GM21737 (cell line): ENCODE data around the gene RNF138.
A peak's percentile ranks its signal among the peaks of the same experiment; 100 is the strongest.
"Not testable (repeated sequence)": the region's sequence is repeated elsewhere in the genome, so short reads cannot be mapped to it uniquely, and the experiment has no call there.

Source experiments
- ATAC-seq: cut with Tn5 transposase; IDR thresholded peaks from one replicate; pipeline ENCODE4 v1.9.1; 2021; ENCODE audit warnings: mild to moderate bottlenecking, moderate library complexity; ENCODE audit not compliant: unreplicated experiment

The RNF138 gene

DNA sequence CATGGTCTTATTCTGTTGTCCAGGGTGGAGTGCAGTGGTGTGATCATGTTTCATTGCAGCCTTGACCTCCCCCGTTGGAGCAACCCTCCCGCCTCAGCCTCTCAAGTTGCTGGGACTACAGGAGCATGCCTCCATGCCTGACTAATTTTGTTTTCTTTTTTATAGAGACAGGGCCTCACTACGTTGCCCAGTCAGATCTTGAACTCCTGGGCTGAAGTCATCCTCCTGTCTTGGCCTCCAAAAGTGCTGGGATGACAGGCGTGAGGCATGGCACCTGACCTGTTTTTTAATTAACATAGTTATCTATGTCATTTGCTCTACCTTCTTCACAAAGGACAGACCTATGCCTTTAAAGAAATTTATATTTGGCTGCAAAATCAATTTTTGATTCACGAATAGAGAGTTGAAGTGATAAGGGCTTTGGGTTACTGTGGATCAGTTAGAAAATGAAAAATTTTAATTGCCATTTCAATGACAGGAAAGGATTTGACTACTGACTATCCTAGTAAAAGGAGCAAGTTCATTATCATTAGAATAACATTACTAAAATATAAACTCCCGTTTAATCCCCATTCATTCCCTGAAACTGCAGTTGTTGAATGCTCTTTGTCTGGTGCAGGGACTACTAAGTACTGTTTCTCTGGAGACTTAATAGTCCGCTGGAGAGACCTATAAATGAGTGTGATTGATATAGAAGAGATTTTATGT, 3.7 kb downstream of the RNF138 start:
- no peak for ATAC-seq

- ATAC-seq: no peak
Observed at GRCh38 chr18:32095900-32096229, 4.2 kb downstream of the RNF138 start.

DNA sequence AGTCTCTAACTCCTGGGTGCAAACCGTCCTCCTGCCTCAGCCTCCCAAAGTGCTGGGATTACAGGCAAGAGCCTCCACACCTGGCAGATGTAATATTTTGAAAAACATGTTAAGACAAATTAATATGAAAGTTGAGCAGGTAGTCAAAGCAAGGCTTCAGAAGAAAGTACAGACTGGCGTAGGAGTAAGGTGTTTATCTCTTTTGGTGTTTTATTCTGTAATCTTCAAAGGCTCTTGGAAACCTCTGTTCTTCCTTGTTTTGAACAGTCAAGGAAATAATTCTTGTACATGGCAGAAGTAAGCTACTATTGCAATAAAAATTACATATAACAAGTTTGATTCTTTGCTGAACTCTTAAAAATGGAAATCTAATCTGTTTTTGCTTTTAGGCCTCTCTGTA, 5.3 kb downstream of the RNF138 start:
- no peak for ATAC-seq

- no peak for ATAC-seq
Observed at GRCh38 chr18:32104516-32104915, 12.8 kb downstream of the RNF138 start.

- ATAC-seq: no peak
Observed at GRCh38 chr18:32110005-32110404, 18.3 kb downstream of the RNF138 start.

DNA sequence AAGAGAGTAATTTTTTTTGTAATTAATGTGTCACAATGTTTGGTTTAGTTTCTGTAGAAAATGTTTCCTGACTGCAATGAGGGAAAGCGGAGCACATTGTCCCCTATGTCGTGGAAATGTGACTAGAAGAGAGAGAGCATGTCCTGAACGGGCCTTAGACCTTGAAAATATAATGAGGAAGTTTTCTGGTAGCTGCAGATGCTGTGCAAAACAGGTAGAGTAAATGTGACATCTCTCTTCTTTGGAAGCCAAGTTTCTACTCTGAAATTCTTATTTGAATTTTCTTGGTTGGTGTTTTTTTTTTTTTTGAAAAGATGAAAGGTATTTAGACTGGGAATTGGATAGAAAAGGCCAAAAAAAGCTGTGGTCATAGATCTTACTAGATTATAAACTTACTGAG, 20.0 kb downstream of the RNF138 start:
- ATAC-seq: no peak

DNA sequence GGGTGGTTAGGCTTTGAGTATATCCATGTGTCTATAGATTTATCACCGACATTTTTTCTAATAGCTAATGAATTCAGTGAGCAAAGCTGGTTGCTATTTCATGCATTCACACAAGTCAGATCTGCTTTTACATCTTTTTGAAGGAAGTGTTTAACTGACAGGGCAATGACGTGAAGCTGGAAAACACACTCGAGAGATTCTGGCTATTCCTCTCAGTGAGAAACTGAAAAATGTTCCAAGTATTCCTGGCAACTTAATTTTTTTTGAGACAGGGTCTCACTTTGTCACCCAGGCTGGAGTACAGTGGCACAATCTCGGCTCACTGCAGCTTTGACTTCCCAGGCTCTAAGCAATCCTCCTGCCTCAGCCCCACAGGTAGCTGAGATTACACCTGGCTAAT, 21.2 kb downstream of the RNF138 start:
- ATAC-seq: no peak

DNA sequence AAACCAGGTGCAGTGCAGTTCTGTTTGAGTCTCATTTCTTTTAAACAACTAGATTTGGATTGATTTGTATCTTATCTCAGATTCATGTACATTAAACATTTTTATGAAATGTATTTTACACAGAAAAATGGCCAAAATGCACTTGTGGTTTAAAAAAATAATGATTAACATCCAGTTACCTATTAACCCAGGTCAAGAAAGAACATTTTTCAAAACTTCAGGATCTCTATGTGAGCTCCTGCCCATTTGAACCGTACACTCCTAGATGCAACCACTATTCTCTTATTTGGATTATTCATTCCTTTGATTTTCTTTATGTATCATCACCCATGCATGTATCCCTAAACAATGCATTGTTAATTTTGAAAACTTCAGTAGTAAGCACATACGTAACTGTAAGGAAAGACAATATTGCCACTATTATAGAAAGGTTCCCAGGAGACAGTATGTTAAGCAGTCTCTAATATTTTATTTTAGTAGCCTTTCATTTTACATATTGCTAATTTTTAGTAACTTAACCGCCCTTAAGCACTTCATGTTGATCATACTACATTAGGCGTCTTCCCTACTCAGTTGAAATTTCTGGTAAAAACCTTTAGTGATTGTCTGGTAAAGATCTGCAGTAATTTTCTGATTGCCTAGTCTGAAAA, 22.7 kb downstream of the RNF138 start:
- no peak for ATAC-seq

DNA sequence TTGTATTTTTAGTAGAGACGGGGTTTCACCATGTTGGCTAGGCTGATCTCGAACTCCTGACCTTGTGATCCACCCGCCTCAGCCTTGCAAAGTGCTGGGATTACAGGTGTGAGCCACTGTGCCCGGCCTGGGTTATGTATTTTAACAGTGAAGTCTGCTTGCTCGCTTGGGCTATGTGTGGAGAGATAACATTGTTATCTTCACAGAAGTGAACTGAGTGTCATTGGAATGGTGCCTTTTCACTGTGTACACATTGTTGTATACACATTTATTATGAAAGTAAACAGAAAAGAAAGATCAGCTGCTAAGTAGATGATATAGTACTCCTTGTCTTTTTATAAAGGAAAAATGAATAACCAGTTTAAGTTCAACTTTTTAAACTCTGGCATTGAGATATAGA, 30.4 kb downstream of the RNF138 start:
- ATAC-seq: no peak

DNA sequence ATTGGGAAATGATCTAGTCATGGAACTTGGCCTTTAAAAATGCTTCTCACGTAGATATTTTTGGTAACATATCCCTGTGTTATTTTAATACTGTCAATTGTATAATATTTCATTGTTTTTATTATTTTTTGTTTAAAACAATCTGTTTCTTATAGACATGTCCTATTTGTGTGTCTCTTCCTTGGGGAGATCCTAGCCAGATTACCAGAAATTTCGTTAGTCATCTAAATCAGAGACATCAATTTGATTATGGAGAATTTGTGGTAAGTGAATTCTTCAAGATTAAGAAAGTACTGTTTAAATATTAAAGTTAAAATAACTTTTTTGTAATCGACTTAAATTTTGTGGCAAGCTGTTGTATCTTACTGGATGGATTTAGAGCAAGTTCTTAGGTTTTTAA, 34.9 kb downstream of the RNF138 start:
- ATAC-seq: no peak

GRCh38 chr18:32135625-32136024, 44.0 kb downstream of the RNF138 start:
- ATAC-seq: no peak

GRCh38 chr18:32138332-32138982, 46.8 kb downstream of the RNF138 start:
- ATAC-seq: no peak

DNA sequence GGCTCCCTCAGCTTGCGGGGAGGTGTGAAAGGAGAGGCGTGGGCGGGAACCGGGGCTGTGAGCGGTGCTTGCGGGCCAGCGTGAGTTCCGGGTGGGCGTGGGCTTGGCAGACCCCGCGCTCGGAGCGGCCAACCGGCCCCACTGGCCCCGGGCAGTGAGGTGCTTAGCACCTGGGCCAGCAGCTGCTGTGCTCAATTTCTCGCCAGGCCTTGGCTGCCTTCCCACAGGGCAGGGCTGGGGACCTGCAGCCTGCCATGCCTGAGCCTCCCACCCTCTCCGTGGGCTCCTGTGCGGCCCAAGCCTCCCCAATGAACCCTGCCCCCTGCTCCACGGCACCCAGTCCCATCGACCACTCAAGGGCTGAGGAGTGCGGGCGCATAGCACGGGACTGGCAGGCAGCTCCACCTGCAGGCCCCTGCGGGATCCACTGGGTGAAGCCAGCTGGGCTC, 48.2 kb downstream of the RNF138 start:
- no peak for ATAC-seq

DNA sequence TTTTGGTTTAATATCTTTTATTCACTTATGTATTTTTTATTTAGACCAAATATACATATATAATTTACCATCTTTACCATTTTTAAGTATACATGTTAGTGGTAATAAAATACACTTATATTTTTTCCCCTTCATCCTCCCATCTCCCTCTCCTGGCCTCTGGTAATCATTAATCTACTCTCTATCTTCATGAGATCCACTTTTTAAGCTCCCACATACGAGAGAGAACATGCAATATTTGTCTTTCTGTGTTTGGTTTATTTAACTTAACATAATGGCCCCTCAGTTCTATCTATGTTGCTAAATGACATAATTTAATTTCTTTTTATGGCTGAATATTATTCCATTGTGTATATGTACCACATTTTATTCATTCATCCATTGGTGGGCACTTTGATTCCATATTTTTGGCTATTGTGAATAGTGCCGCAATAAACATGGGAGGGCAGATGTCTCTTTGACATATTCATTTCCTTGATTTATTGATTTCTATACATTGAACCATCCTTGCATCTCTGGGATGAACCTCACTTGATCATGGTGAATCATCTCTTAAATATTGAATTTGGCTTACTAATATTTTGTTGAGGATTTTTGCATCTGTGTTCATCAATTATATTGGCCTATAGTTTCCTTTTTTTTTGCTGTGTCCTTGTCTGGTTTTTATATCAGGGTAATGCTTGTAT, 56.7 kb downstream of the RNF138 start:
- ATAC-seq: no peak

DNA sequence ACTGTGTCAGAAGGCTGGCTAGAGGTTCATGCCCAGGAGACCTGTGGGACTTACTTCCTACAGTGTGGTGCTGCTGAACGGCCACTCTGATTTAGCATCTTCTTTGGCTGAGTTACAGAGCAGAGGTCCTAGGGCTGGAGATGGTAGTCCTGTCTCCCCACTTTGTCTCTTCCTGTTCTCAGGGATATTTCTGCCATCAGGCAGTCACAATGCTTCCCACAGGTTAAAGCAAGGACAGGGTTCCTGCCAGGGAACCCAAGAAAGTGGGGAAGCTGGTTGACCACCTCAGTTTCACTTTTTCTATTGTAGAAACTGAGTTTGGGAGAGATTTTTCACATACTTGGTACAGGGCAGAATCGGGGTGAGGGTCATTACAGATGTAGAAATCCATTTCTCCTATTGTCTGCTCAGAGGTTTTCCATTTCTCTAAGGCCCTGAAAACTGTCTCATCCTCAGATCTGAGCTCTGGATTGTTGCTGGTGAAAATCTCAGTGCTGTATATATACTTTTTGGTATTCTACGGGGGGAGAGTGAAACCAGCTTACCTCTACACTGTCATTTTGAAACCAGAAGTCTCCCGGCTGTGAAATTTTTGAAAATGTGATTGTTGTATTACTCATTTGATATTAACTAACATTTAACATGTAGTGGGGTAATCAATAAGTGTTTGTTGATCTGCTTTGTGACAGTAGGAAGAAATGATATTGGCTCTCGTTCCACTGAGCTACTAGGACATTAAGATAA, 61.2 kb downstream of the RNF138 start:
- peak; percentile 91 for ATAC-seq

DNA sequence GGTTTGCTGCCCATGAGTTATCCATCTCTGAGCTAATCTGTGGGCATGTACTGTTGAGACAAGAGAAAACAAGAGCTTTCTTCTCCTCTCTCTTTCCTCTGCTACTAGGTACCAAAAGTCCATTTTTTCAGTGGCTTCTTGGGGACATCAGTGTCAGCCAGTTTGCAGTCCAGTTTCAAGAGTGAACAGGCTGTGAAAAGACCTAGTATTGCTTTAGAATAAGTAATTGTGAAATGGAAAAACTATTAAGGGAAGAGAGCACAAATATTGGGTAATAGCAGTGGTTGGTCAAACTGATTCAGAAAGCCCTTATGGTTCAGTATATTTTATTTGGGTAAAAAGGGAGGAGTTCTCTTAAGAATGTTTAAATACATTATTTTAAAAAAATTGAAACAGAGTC, 65.2 kb downstream of the RNF138 start:
- ATAC-seq: no peak

DNA sequence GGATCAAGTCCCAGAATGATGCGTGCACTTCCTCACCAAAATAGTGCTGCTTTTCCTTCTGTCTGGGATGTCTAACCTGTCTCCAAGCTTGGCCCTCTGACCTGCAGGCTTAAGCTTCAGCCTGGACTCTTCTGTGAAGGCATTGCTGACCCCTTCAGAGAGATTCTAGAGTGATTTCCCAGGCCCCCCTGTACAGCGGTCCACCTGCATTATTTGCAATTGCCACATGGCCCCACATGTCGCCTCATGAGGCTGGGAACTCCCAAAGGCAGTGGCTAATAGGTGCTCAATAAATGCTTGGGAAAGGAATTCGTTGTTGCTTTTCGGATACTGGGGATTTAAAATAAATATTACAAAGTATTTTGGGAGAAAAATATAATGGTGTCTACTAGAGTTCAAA, 65.9 kb downstream of the RNF138 start:
- ATAC-seq: no peak

GRCh38 chr18:32158108-32158624, 66.5 kb downstream of the RNF138 start:
- peak; percentile 88 for ATAC-seq

DNA sequence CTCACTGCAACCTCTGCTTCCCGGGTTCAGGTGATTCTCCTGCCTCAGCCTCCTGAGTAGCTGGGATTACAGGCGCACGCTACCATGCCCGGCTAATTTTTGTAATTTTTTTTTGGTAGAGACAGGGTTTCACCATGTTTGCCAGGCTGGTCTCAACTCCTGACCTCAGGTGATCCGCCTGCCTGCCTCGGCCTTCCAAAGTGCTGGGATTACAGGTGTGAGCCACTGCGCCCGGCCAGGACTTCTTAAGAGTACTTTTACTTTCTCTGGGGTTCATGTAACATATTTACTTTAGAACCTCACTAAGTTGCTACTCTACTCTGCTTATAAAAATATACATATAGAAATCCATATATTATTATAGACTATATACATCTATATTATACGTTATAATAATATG, 67.0 kb downstream of the RNF138 start:
- not testable (repeated sequence) for ATAC-seq

DNA sequence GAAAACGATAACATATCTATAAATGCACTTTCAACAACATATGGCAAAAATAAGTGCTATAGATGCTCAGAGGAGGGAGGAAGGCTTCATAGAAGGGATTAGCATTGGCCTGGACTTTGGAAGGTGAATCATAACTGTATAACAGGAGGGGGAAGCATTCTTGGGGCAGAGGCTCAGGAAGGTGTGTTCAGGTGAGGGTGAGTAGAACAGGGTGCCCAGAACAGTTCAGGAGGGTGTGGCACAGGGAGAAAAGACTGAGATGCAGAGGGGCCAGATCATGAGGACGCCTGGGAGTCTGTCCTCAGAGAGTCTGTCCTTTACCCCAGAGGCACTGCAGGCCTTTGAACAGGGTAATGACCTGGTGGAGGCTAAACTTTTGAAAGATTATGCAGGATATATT, 68.9 kb downstream of the RNF138 start:
- no peak for ATAC-seq
